Measurements from ENCODE around the gene CPED1.
A peak's percentile ranks its signal among the peaks of the same experiment; 100 is the strongest.

CPED1 gene

DNA sequence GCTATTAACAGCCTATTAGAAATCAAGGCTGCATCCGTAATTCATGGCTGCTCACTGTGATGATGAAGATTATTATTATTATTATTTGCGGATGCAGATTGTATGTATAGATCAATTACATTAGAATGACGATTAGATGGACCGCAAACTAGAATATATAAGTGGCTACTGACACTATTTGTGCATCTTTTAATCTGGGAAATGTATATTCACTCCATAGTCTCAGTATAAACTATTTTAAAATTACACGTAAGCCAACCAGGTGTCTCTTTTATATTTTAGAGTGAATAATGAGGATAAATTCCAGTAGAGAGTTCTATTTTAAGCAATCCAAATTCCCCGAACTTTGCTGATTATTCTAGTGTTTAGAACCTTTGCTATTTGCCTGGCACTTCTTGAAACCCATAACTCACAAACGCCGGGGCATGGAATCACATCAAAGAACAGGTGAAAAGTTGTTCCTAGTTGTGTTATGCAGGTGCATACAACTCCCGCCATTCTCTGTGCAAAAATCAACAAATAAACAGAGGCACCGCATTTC is 38.4 kb upstream of the CPED1 start:
- no peak overlapping the region for H2BK120ac ChIP-seq (ENCODE audit: low read depth, low read length)
- WGBS = 0% methylated on average over 3 of the region's 10 CpGs
- DNase-seq = no peak
- no peak overlapping the region for H2AFZ ChIP-seq (ENCODE audit: low read depth, low read length)
- peak overlapping the region; percentile 44 to 95 for H3K4me3 ChIP-seq (ENCODE audit: insufficient read depth in 1 of 2, low read depth in 1 of 2, low read length in 2 of 2)
- H3K36me3 ChIP-seq (ENCODE audit: control insufficient read depth in 1 of 2, insufficient read depth in 2 of 2, low read depth in 1 of 2, low read length in 2 of 2) = peaks cover 4 to 19% of the 10 kb centered on the region in 2 experiments
- H3K4me1 ChIP-seq (ENCODE audit: control insufficient read depth, insufficient read depth, low read depth, low read length) = peaks cover 1% of the 10 kb centered on the region
- no peak overlapping the region for H4K8ac ChIP-seq (ENCODE audit: low read length)
- H3K27ac ChIP-seq (ENCODE audit: low read length, poor library complexity, severe bottlenecking) = no peak overlapping the region
- no peak overlapping the region for H3K14ac ChIP-seq (ENCODE audit: low read length in 2 of 2)
- H3K9me3 ChIP-seq (ENCODE audit: control insufficient read depth, low read length) = no peaks in the 10 kb centered on the region
- no peak overlapping the region for H2BK5ac ChIP-seq (ENCODE audit: low read depth, low read length, poor library complexity, severe bottlenecking)
- H3K4me2 ChIP-seq (ENCODE audit: low read length, poor library complexity, severe bottlenecking) = peak overlapping the region; percentile 79
- H3K79me1 ChIP-seq (replicated peaks; ENCODE audit: low read length, poor library complexity, severe bottlenecking) = peaks cover 5% of the 10 kb centered on the region
- no peaks in the 10 kb centered on the region for H3K27me3 ChIP-seq (ENCODE audit: control insufficient read depth in 1 of 2, insufficient read depth in 1 of 2, low read length in 2 of 2)
- no peak overlapping the region for H3K18ac ChIP-seq (ENCODE audit: low read depth in 1 of 2, low read length in 2 of 2)
- H3K4ac ChIP-seq (ENCODE audit: low read depth in 1 of 2, low read length in 2 of 2) = no peak overlapping the region
- peak overlapping the region; percentile 97 for H3K9ac ChIP-seq (ENCODE audit: low read length)
- no peak overlapping the region for H2BK12ac ChIP-seq (ENCODE audit: low read length in 2 of 2)
- H2AK5ac ChIP-seq (ENCODE audit: low read length, severe bottlenecking) = no peak overlapping the region
- no peak overlapping the region for H3K23ac ChIP-seq (ENCODE audit: low read length in 2 of 2)
- H2BK15ac ChIP-seq (ENCODE audit: low read depth, poor library complexity, severe bottlenecking) = no peak overlapping the region
- no peak overlapping the region for H4K91ac ChIP-seq (ENCODE audit: low read length)

GRCh38 chr7:120950539-120951308 is 37.8 kb upstream of the CPED1 start, which contains the start of gene ING3:
ING3 (plus strand) TSS chr7:120950777; CDS start chr7:120950897, 120 bp downstream.
- Histone ChIP-seq H3K9me3 (ENCODE audit: control insufficient read depth, low read length) (no peaks in the 10 kb centered on the region), H3K36me3 (ENCODE audit: control insufficient read depth in 1 of 2, insufficient read depth in 2 of 2, low read depth in 1 of 2, low read length in 2 of 2) (peaks cover 6 to 26% of the 10 kb centered on the region in 2 experiments), H3K4ac (ENCODE audit: low read depth in 1 of 2, low read length in 2 of 2) (peak within 1 kb of the TSS; percentile 92 to 99), H3K4me3 (ENCODE audit: insufficient read depth in 1 of 2, low read depth in 1 of 2, low read length in 2 of 2) (peak within 1 kb of the TSS; percentile 81 to 95), H3K18ac (ENCODE audit: low read depth in 1 of 2, low read length in 2 of 2) (peak within 1 kb of the TSS; percentile 98 to 99), H2BK12ac (ENCODE audit: low read length in 2 of 2) (peak within 1 kb of the TSS in 1 of 2 experiments; percentile 51), H3K27ac (ENCODE audit: low read length, poor library complexity, severe bottlenecking) (peak within 1 kb of the TSS; percentile 85), H3K4me2 (ENCODE audit: low read length, poor library complexity, severe bottlenecking) (peak within 1 kb of the TSS; percentile 79), H2BK15ac (ENCODE audit: low read depth, poor library complexity, severe bottlenecking) (peak within 1 kb of the TSS; percentile 100), H2AK5ac (ENCODE audit: low read length, severe bottlenecking) (no peak within 1 kb of the TSS), H3K79me1 (replicated peaks; ENCODE audit: low read length, poor library complexity, severe bottlenecking) (peaks cover 6% of the 10 kb centered on the region), H3K9ac (ENCODE audit: low read length) (peak within 1 kb of the TSS; percentile 97), H3K23ac (ENCODE audit: low read length in 2 of 2) (peak within 1 kb of the TSS in 1 of 2 experiments; percentile 46), H3K14ac (ENCODE audit: low read length in 2 of 2) (peak within 1 kb of the TSS; percentile 53 to 76), H2BK120ac (ENCODE audit: low read depth, low read length) (peak within 1 kb of the TSS; percentile 77), H2AFZ (ENCODE audit: low read depth, low read length) (peak within 1 kb of the TSS; percentile 54), H3K27me3 (ENCODE audit: control insufficient read depth in 1 of 2, insufficient read depth in 1 of 2, low read length in 2 of 2) (no peaks in the 10 kb centered on the region), H4K8ac (ENCODE audit: low read length) (peak within 1 kb of the TSS; percentile 100), H2BK5ac (ENCODE audit: low read depth, low read length, poor library complexity, severe bottlenecking) (peak within 1 kb of the TSS; percentile 78), H4K91ac (ENCODE audit: low read length) (peak within 1 kb of the TSS; percentile 100), H3K4me1 (ENCODE audit: control insufficient read depth, insufficient read depth, low read depth, low read length) (peaks cover 1% of the 10 kb centered on the region)
- under 1% methylated on average over 67 of the region's 71 CpGs for WGBS
- DNase-seq = peak; percentile 98

GRCh38 chr7:120951309-120951699 is 37.2 kb upstream of the CPED1 start:
- 69% methylated on average over 6 of the region's 8 CpGs for WGBS
- H4K91ac ChIP-seq (ENCODE audit: low read length) = peak overlapping the region; percentile 67
- no peak overlapping the region for H3K27ac ChIP-seq (ENCODE audit: low read length, poor library complexity, severe bottlenecking)

DNA sequence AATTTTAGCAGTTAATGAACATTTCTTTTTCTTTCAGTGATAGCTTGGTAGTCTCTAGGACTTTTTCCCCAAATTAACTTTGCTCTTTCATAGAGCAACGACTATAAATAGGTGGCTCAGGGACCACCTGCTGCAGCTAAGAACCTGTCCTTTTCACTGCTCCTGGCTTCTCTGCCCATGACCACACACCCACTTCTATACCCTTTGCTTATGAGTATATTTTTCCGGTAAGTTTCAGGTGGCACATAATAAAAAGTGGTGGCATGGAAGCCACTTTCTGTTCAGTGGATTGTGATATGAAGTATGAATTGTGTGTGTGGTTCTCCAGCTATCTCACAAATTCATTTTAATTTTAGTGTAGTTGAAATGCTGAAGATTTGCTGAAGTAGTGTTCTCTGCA is 36.7 kb upstream of the CPED1 start:
- no peaks in the 10 kb centered on the region for H3K27me3 ChIP-seq (ENCODE audit: control insufficient read depth in 1 of 2, insufficient read depth in 1 of 2, low read length in 2 of 2)
- no peak overlapping the region for H2BK120ac ChIP-seq (ENCODE audit: low read depth, low read length)
- no peak overlapping the region for H3K27ac ChIP-seq (ENCODE audit: low read length, poor library complexity, severe bottlenecking)
- H3K79me1 ChIP-seq (replicated peaks; ENCODE audit: low read length, poor library complexity, severe bottlenecking) = peaks cover 6% of the 10 kb centered on the region
- H3K18ac ChIP-seq (ENCODE audit: low read depth in 1 of 2, low read length in 2 of 2) = no peak overlapping the region
- no peak overlapping the region for H4K8ac ChIP-seq (ENCODE audit: low read length)
- peak overlapping the region in 1 of 2 experiments; percentile 95 for H3K4me3 ChIP-seq (ENCODE audit: insufficient read depth in 1 of 2, low read depth in 1 of 2, low read length in 2 of 2)
- H4K91ac ChIP-seq (ENCODE audit: low read length) = no peak overlapping the region
- WGBS = 92% methylated on average over 2 of the region's 2 CpGs
- H2BK5ac ChIP-seq (ENCODE audit: low read depth, low read length, poor library complexity, severe bottlenecking) = no peak overlapping the region
- H3K9ac ChIP-seq (ENCODE audit: low read length) = peak overlapping the region; percentile 97
- H3K36me3 ChIP-seq (ENCODE audit: control insufficient read depth in 1 of 2, insufficient read depth in 2 of 2, low read depth in 1 of 2, low read length in 2 of 2) = peaks cover 6 to 37% of the 10 kb centered on the region in 2 experiments
- H3K9me3 ChIP-seq (ENCODE audit: control insufficient read depth, low read length) = no peaks in the 10 kb centered on the region
- peak overlapping the region; percentile 56 for H3K4me2 ChIP-seq (ENCODE audit: low read length, poor library complexity, severe bottlenecking)
- no peak overlapping the region for H2AFZ ChIP-seq (ENCODE audit: low read depth, low read length)
- peaks cover 1% of the 10 kb centered on the region for H3K4me1 ChIP-seq (ENCODE audit: control insufficient read depth, insufficient read depth, low read depth, low read length)
- H3K4ac ChIP-seq (ENCODE audit: low read depth in 1 of 2, low read length in 2 of 2) = no peak overlapping the region
- DNase-seq = peak; percentile 2
- H2AK5ac ChIP-seq (ENCODE audit: low read length, severe bottlenecking) = no peak overlapping the region
- H2BK12ac ChIP-seq (ENCODE audit: low read length in 2 of 2) = no peak overlapping the region
- no peak overlapping the region for H2BK15ac ChIP-seq (ENCODE audit: low read depth, poor library complexity, severe bottlenecking)
- no peak overlapping the region for H3K23ac ChIP-seq (ENCODE audit: low read length in 2 of 2)
- no peak overlapping the region for H3K14ac ChIP-seq (ENCODE audit: low read length in 2 of 2)

More at GRCh38 chr7:120951309-120951699, 37.2 kb upstream of the CPED1 start:
- peak overlapping the region; percentile 97 for H3K9ac ChIP-seq (ENCODE audit: low read length)
- no peak overlapping the region for H2BK15ac ChIP-seq (ENCODE audit: low read depth, poor library complexity, severe bottlenecking)
- no peak overlapping the region for H3K14ac ChIP-seq (ENCODE audit: low read length in 2 of 2)
- no peaks in the 10 kb centered on the region for H3K27me3 ChIP-seq (ENCODE audit: control insufficient read depth in 1 of 2, insufficient read depth in 1 of 2, low read length in 2 of 2)
- no peak overlapping the region for H2BK5ac ChIP-seq (ENCODE audit: low read depth, low read length, poor library complexity, severe bottlenecking)
- peak overlapping the region; percentile 30 for H4K8ac ChIP-seq (ENCODE audit: low read length)
- no peak overlapping the region for H2AFZ ChIP-seq (ENCODE audit: low read depth, low read length)
- H3K4ac ChIP-seq (ENCODE audit: low read depth in 1 of 2, low read length in 2 of 2) = no peak overlapping the region
- H2AK5ac ChIP-seq (ENCODE audit: low read length, severe bottlenecking) = no peak overlapping the region
- H3K4me1 ChIP-seq (ENCODE audit: control insufficient read depth, insufficient read depth, low read depth, low read length) = peaks cover 1% of the 10 kb centered on the region
- no peak overlapping the region for H3K23ac ChIP-seq (ENCODE audit: low read length in 2 of 2)
- peak overlapping the region; percentile 64 for H3K4me2 ChIP-seq (ENCODE audit: low read length, poor library complexity, severe bottlenecking)
- no peak for DNase-seq
- H3K36me3 ChIP-seq (ENCODE audit: control insufficient read depth in 1 of 2, insufficient read depth in 2 of 2, low read depth in 1 of 2, low read length in 2 of 2) = peaks cover 6 to 32% of the 10 kb centered on the region in 2 experiments
- no peak overlapping the region for H2BK120ac ChIP-seq (ENCODE audit: low read depth, low read length)
- peaks cover 6% of the 10 kb centered on the region for H3K79me1 ChIP-seq (replicated peaks; ENCODE audit: low read length, poor library complexity, severe bottlenecking)
- H3K4me3 ChIP-seq (ENCODE audit: insufficient read depth in 1 of 2, low read depth in 1 of 2, low read length in 2 of 2) = peak overlapping the region; percentile 81 to 95
- peak overlapping the region in 1 of 2 experiments; percentile 31 for H3K18ac ChIP-seq (ENCODE audit: low read depth in 1 of 2, low read length in 2 of 2)
- no peaks in the 10 kb centered on the region for H3K9me3 ChIP-seq (ENCODE audit: control insufficient read depth, low read length)
- peak overlapping the region in 1 of 2 experiments; percentile 51 for H2BK12ac ChIP-seq (ENCODE audit: low read length in 2 of 2)

Data from mesenchymal stem cell (in vitro differentiated cells and primary cell).